HG03457 (cell line): Measurements from ENCODE around the gene MCM7.
"Not testable (repeated sequence)": the region's sequence is repeated elsewhere in the genome, so short reads cannot be mapped to it uniquely, and the experiment has no call there.

ENCODE experiments used
- ATAC-seq: cut with Tn5 transposase; IDR thresholded peaks from one replicate; pipeline ENCODE4 v1.9.1; 2021; ENCODE audit warnings: moderate number of reproducible peaks; ENCODE audit not compliant: unreplicated experiment

MCM7 gene

GRCh38 chr7:100101016-100101862 is at the start of gene MCM7, which contains the start of gene AP4M1:
Gene MCM7 (minus strand): TSS chr7:100101397. CDS start chr7:100101294, 103 bp downstream.
Gene AP4M1 (plus strand): TSS chr7:100101643. CDS start chr7:100101715, 72 bp downstream.
- peak; percentile 69 for ATAC-seq

GRCh38 chr7:100148559-100149328 is 47.5 kb upstream of the MCM7 start, which contains the start of gene LAMTOR4:
Gene LAMTOR4 (plus strand): TSS chr7:100148918. CDS start chr7:100148973, 55 bp downstream.
- ATAC-seq, result peak; percentile 94

- no peak for ATAC-seq
Measured at GRCh38 chr7:100148225-100148558, 47.0 kb upstream of the MCM7 start.

- no peak for ATAC-seq
Measured at GRCh38 chr7:100147278-100147677, 46.1 kb upstream of the MCM7 start.

DNA sequence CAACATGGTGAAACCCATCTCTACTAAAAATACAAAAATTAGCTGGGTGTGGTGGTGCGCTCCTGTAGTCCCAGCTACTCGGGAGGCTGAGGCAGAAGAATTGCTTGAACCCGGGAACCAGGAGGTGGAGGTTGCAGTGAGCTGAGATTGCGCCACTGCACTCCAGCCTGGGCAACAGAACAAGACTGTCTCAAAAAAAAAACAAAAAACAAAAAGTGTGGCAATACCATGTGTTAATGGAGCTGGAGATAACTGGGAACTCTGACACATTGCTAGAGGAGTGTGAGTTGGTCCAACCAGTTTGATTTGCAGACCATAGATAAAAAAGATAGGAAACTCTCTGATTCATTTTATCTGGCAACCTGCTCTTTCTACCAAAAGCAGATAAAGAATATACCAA is 45.2 kb upstream of the MCM7 start:
- not testable (repeated sequence) for ATAC-seq

DNA sequence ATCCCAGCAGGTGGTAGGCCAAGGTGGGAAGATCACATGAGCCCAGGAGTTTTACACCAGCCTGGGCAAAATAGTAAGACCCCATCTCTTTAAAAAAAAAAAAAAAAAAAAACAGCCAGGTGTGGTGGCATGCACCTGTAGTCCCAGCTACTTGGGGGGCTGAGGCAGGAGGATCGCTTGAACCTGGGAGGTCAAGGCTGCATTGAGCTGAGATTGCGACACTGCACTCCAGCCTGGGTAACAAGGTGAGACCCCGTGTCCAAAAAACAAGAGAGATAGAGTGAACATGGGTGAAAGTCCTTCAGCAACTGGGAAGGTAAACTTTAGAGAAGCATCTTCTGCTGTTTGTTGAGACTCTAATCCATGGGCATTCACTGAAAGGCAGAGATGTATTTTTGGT is 41.3 kb upstream of the MCM7 start:
- no peak for ATAC-seq

- no peak for ATAC-seq
Measured at GRCh38 chr7:100141555-100141949, 40.4 kb upstream of the MCM7 start.

- ATAC-seq, result no peak
Measured at GRCh38 chr7:100137851-100138760, 36.9 kb upstream of the MCM7 start.

DNA sequence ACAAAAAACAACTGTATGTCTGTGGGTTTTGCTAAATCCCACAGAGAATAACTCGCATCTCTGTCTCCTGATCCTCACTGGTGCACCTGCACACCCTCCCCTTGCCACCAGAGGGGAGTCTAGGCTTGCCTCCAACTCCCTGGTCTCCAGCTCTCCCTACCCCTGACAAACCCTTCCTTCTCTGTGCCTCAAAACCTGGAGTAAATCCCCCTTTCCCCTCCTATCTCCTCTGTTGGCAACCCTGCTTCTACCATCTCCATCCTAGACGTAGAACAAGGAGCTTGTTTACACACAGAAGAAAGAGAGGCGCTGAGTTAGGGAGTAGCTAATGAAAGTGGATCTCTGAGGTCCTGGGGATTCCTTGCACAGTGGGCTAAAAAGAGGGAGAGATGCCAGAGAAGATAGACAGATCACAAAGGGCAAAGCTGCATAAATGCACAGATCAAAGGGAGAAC is 31.5 kb upstream of the MCM7 start:
- no peak for ATAC-seq

DNA sequence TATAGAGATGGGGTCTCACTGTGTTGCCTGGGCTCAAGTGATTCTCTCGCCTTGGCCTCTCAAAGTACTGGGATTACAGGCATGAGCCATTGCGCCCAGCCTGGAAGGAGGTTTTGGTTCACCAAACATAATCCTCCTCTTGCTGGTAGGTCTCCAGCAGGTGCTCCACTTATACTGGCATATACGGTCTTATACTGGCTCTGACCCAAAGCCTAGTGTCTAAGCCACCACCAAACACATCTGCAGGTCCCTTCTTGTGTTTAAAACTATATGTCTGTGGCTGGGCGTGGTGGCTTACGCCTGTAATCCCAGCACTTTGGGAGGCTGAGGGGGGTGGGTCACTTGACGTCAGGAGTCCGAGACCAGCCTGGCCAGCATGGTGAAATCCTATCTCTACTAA is 30.9 kb upstream of the MCM7 start:
- no peak for ATAC-seq

GRCh38 chr7:100130608-100131453 is 29.6 kb upstream of the MCM7 start:
- no peak for ATAC-seq

- ATAC-seq, result not testable (repeated sequence)
Measured at GRCh38 chr7:100130220-100130607, 29.0 kb upstream of the MCM7 start.

- ATAC-seq, result no peak
Measured at GRCh38 chr7:100128637-100128963, 27.4 kb upstream of the MCM7 start.

- ATAC-seq, result no peak
Measured at GRCh38 chr7:100127866-100128636, 26.9 kb upstream of the MCM7 start.

DNA sequence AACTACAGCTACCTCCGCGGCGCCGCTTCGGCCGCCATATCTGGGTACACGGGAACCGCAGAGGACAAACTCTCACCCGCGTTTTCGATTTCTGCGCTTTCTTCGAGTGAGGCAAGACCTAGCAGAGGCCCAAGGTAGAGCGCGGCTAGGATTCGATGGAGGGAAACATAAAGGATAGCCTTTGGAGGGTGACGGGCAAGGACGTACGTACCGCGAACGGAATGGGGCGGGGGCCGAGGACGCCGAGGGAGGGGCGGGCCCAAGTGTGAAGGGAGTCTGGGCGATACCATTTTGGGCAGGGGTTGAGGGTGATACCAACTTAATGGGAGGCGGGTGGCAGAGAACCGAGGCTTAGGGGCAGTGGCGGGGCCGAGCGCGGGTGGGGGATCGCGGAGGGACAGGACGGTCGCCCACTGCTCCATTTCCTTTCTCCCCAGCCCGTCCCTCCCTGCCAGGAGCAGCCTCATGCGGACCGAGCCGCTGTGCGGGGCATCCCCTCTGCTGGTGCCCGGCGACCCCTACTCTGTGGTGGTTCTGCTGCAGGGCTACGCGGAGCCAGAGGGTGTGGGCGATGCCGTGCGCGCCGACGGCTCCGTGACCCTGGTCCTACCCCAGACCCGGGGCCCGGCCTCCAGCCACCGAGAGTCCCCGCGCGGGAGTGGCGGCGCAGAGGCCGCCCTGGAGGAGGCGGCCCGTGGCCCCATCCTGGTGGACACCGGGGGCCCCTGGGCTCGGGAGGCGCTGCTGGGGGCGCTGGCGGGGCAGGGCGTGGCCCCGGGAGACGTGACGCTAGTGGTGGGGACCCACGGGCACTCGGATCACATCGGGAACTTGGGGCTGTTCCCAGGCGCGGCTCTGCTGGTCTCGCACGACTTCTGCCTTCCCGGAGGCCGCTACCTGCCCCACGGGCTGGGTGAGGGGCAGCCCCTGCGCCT is 26.0 kb upstream of the MCM7 start, which contains the start of gene MBLAC1:
Gene MBLAC1, plus strand, starts transcription at position 37 of the 935 bp plus-strand sequence. Its CDS starts 429 bp downstream, at position 466.
- peak; percentile 41 for ATAC-seq

GRCh38 chr7:100126239-100126930 is 25.2 kb upstream of the MCM7 start:
- ATAC-seq, result peak; percentile 26
